Stimulated activated CD4-positive, alpha-beta T cell treated with anti-CD3 and anti-CD28 coated beads, Interleukin-4, amount 100 ng/mL, for 1 hour (primary cell): ENCODE results near the gene ZDHHC6.
"Not testable (repeated sequence)": the region's sequence is repeated elsewhere in the genome, so short reads cannot be mapped to it uniquely, and the experiment has no call there.

Source experiments
- DNase-seq: peaks from one replicate; pipeline ENCODE4 v3.0.0-alpha.2; 2020

The ZDHHC6 gene

DNA sequence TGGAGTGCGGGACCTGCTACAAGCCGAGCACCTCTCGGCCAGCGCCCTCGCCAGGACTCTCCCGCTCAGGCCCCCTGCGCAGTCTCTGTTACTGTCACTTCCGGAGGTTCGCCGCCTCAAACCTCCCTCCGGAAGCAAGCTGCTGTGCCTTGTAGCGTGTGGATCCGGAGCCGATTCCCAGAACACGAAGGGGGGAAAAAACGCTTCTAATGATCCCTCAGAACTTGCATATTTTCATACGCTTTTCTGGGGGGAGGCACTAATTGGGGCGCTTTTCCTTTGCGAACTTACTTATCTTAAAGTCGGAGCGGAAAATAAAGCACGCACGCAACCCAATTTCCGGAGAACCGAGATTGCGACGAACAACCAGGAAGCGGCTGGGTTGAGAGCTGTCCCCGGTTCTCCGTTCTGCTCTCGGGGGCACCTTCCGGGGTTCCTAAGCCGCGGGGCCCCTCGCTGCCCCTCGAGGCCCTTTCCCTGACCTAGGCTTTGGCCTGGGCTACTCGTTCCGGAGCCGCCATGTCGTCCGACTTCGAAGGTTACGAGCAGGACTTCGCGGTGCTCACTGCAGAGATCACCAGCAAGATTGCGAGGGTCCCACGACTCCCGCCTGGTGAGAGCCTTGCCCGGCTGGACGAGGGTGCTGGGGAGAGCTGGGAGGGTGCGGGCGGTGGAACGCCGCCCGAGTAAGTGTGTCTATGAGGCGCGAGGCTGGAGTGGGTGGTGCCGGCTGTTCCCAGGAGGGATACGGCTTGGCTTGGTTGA is at the start of gene ZDHHC6, which contains the start of gene VTI1A:
TSS of gene ZDHHC6 (minus strand) at position 60 of the 765 bp plus-strand sequence. CDS start 1,478 bp downstream, outside the sequence.
TSS of gene VTI1A (plus strand) at position 361 of the 765 bp plus-strand sequence. CDS start at position 520, 159 bp downstream.
- DNase-seq: peak; percentile 82

DNA sequence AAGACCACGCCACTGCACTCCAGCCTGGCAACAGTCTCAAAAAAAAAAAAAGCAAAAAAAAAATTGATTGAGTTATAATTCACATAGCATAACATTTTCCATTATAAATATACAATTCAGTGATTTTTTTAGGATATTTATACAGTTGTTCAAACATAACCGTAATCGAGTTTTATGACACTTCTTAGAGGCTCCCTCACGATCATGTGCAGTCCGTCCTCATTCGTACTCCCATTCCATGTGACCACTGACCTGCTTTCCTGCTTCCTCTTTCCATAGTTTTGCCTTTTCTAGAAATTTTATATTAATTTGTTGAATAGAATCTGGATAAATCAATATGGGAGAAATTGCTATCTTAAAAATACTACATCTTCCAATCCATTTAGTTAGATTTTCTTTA is 46.0 kb upstream of the ZDHHC6 start:
- DNase-seq: no peak

DNA sequence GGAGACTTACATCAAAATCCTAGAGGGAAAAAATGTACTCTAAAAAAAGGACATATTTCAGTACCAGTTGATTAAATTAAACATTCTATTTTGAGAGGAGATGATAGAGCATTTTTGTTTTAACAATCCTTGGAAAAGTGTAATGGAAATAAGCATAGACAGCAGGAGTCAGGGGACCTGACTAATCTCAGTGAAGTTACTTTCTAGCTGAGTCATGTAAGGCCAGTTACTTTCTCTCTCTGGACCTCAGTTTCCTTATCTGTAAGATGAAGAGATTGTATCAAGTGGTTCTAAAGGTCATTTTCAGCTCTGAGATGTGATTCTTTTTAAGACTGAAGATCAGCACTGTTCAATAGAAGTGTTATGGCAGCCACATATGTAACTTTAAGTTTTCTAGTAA is 44.4 kb upstream of the ZDHHC6 start:
- DNase-seq: no peak

- no peak for DNase-seq
These were observed 43.8 kb upstream of the ZDHHC6 start for GRCh38 chr10:112490545-112490944.

DNA sequence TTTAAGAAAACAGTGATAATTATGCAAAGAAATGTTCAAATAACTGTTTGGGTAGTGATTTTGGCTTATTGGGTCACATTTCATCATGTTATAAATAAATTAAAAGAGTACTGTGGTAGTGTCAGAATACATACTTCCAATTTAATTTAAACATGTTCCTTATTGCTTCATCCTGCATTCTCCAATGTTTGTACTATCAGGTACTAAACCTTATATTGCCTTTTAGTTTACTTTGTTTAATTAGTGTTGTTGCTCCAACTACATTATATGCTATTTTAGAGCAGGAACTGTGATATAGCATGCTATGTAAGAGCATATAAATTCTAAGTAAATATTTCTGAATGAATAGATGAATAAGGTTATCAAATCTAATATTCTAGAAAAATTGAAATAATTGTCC is 41.2 kb upstream of the ZDHHC6 start:
- no peak for DNase-seq

- DNase-seq: no peak
These were observed 37.7 kb upstream of the ZDHHC6 start for GRCh38 chr10:112484399-112484798.

- no peak for DNase-seq
These were observed 34.9 kb upstream of the ZDHHC6 start for GRCh38 chr10:112481602-112482001.

DNA sequence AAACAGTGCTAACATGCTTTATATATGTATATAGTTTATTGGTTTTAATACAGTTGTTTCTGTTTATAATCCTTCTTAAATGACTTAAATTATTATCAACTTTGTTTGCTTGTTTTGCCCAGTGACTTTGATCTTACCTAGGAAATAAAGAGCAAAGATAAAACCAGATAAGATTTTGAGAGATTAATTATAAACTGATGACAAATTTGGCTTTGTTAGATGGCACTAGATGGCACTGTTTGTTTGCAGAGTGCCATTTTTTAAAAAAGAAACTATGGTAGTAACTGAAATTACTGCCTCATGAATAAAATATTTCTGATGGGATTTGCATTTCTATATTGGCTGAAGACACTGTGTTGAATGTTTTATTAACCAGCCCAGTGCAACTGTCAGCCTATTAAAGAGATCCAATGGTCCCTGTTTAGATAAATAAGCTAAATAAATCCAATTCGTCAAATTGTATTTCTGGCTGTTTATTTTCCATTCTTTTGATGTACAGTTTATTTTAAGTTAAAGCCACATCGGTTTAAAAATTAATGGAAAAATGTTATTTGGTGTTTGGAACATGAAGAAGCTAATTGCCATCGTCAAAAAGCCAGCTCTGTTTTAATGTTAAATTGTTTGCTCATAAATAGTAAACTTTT is 29.0 kb upstream of the ZDHHC6 start:
- DNase-seq: no peak

DNA sequence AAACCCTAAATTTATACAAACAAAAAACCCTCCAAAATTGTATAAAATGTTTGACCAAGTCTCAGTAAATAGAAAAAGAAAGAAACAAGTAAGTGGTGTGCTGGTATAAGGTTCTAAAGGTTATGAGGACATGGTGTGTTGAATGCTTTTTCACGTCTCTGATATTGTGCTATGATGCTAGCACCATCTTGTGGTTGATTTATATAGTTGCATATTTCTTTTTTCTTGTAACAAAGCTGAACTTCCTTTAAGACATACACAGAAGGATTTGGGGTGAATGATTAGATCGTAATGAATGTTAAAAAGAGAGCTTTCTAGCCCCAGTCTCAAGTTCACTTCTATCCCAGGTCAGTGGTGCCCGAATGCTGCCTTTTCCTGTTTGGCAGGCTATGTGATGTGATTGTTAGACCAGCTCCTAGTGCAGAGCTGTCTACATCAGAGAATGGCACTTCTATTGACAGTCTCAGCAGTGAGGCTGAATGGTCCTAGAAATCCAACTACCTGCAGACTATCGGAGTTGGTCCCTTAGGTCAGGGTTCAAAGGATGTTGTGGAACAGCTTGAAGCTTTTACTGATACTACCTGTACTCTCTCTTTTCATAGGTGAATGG is 25.3 kb upstream of the ZDHHC6 start:
- DNase-seq: no peak

GRCh38 chr10:112467541-112468075 is 20.9 kb upstream of the ZDHHC6 start:
- no peak for DNase-seq

DNA sequence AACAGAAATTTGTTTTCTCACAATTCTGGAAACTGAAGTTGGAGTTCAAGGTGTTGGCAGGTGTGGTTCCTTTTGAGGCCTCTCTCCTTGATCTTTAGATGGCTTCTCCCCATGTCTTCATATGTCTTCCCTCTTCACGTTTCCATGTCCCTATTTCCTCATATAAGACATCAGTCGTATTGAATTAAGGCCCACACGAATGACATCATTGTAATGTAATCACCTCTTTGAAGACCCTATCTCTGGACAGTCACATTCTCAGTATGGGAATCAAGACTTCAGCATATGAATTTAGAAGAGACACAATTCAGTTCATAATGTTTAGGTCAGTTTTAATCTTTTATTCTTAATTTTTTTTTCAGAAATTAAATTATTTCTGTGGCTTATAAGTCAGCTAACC is 20.1 kb upstream of the ZDHHC6 start:
- DNase-seq: no peak

DNA sequence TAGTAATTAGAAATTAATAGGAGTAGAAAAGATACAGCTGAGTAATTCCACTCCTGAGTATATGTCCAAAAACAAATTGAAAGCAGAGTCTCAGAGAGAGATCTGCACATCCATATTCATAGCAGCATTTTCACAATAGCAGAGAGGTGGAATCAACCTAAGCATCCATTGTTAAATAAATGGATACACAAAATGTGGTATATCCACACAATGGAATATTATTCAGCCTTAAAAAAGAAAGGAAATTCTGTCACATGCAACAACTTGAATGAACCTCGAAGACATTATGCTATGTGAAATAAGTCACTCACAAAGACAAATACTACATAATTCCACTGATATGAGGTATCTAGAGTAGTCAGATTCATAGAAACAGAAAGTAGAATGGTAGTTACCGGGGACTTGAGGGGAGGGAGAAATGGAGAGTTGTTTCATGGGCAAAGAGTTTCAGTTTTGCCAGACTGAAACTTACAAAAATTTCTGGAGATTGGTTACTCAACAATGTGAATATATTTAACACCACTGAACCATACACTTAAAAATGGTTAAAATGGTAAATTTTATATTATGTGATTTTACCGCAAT is 18.7 kb upstream of the ZDHHC6 start:
- no peak for DNase-seq

- DNase-seq: not testable (repeated sequence)
These were observed 17.4 kb upstream of the ZDHHC6 start for GRCh38 chr10:112464074-112464473.

- peak; percentile 14 for DNase-seq
These were observed 14.5 kb upstream of the ZDHHC6 start for GRCh38 chr10:112461029-112461887.

GRCh38 chr10:112460366-112460765 is 13.7 kb upstream of the ZDHHC6 start:
- DNase-seq: no peak

GRCh38 chr10:112456533-112456932 is 9.8 kb upstream of the ZDHHC6 start:
- DNase-seq: no peak

DNA sequence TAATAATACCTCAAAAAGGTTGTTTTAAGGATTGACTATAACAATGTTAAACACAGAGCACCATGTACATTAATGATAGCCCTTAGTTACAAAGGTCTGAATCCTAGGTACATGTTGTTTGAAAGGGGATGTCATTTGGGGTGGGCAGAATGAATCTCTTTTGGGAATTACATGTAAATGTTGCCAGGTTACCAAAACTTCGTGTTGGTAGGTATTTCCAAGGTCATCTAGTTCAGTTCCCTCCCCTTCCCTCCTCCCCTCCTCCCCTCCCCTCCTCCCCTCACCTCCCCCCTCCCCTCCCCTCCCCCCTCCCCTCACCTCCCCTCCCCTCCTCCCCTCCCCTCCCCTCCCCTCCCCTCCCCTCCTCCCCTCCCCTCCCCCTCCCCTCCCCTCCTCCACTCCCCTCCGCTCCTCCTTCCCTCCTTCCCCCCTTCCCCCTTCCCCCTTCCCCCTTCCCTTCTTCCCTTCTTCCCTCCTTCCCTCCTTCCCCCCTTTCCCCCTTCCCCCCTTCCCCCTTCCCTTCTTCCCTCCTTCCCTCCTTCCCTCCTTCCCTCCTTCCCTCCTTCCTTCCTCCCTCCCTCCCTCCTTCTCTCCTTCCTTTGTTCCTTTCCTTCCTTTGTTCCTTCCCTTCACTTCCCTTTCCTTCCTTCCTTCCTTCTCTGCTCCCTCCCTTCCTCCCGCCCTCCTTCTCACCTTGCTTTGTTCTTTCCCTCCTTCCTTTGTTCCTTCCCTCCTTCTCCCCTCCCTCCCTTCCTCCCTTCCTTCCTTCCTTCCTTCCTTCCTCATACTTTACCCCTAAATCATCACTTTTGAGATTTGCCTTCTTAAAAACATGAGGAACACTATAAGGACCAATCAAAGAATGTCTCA is 8.4 kb upstream of the ZDHHC6 start:
- DNase-seq: no peak

GRCh38 chr10:112448888-112449287 is 2.2 kb upstream of the ZDHHC6 start:
- no peak for DNase-seq

DNA sequence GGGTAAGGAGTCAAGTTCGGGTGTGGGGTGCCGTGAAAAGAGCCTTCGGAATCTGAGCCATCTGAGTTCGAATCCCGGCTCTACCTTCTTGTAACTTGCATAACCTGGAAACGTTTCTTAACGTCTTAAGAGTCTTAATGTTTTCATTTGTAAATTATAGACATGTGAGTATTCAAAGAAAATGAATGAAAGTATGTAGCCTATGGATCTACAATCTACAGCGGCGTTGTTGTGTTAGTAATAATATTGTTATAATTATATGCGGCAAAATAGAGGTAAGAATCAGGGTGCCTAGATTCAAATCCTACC is 860 bp upstream of the ZDHHC6 start:
- no peak for DNase-seq

DNA sequence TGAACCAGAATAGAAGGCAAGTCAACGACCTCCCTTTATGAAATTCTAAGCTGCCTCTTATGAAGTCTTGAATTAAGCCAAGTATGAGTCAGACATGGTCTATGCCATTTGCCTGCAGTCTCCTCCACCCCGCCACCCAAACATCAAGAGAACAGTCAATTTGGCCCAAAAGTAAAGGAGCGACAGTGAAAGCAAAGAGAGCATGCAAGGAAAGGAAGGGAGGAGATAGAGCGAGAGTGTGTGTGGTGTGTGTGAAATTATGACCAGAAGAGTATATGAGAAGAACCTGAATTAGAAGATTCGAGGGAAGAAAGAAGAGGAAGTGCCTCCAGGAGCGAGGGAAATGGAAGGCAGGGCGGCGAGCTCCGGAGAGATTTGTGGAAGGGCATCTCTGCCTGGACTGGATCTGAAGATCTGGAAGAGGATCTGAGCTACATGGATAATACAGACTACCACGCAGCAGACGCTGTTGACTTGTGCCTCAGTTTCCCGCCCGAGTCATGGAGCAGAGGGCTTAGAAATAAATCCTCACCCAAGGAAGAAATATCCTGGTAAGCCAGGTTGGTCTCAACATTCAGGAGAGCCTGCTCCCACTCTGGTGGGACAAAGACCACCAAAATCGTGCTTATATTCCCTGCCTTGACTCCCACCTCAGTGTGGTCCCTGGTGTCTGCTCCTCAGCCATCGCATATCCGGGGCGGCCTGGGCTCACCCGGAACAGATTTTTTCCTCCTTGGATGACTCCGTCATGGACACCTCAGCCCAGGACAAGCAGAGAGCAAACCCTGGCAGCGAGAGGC is 459 bp downstream of the ZDHHC6 start:
- no peak for DNase-seq

DNA sequence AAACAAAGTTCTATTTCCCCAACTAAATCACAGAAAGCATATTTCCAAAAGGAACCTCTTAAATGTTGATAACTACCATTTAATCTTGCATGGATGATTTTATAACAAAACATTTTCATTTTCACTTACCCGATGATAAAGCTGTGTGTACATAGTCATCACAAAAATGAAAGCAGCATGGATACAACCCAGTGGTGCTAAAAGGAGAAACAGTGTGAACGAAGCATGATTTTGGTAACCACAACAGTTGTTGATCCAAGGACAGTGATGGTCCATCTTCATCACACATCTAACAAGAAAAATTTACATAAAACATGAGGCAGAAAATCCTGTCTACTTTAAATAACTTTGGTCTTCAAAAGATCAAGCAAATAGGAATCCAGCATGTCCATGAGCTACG is 4.7 kb downstream of the ZDHHC6 start:
- DNase-seq: no peak
